ENCODE results near the gene OR7G1. TPM values are rescaled to one million over a fixed set of nuclear protein-coding genes. Genes with fewer than 3 reads are reported as not detected.
"Not testable (repeated sequence)": the region's sequence is repeated elsewhere in the genome, so short reads cannot be mapped to it uniquely, and the experiment has no call there.

OR7G1 gene
- total and polyA plus RNA-seq, 5 donors, result not detected

DNA sequence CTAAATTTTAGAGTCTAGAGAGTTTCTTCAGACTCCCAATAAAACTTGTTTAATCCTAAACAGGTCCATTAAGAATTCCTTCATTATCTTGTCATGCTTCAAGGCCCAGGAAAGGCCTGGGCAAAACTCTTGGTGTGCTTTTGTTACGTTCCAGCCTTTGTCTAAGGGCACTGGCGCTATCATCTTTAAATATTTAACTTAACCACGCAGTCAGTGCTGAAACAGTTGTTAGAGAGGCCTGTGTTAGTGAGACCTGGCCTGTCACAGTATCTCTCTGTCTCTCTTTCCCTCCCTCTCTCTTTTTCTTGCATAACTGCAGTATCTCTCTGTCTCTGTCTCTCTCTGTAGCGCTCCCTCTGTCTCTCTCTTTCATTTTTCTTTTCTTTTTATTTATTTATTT lies 36.9 kb downstream of the OR7G1 start:
- H3K4me3 ChIP-seq (ENCODE audit: low read length), result no peak overlapping the region
- H3K4me1 ChIP-seq (ENCODE audit: control insufficient read depth, insufficient read depth, low read length), result peaks cover 6% of the 10 kb centered on the region
- H3K27ac ChIP-seq (ENCODE audit: low read length), result no peak overlapping the region
- no peak for ATAC-seq
- 77% methylated on average over 4 of the region's 4 CpGs for WGBS
- H3K9me3 ChIP-seq (ENCODE audit: control insufficient read depth, low read length), result no peaks in the 10 kb centered on the region
- intact Hi-C loops (cut with DNase I), result loop anchor here in 2 of 4 donors (5.0 to 10.0 kb wide), 2 partner anchors 424 to 426 kb away; no protein-coding TSS in a partner anchor
- no peak for DNase-seq
- H3K27me3 ChIP-seq (ENCODE audit: control insufficient read depth, insufficient read depth), result no peaks in the 10 kb centered on the region

GRCh38 chr19:9076901-9077300 lies 38.7 kb downstream of the OR7G1 start:
- DNase-seq (no peak), ATAC-seq (no peak)
- Histone ChIP-seq H3K4me1 (ENCODE audit: control insufficient read depth, insufficient read depth, low read length) (peaks cover 6% of the 10 kb centered on the region), H3K4me3 (ENCODE audit: low read length) (no peak overlapping the region), H3K27me3 (ENCODE audit: control insufficient read depth, insufficient read depth) (no peaks in the 10 kb centered on the region), H3K27ac (ENCODE audit: low read length) (no peak overlapping the region), H3K9me3 (ENCODE audit: control insufficient read depth, low read length) (no peaks in the 10 kb centered on the region)
- WGBS, result 72% methylated on average over 10 of the region's 10 CpGs
- intact Hi-C loops (cut with DNase I), result loop anchor here in 2 of 4 donors (5.0 to 10.0 kb wide), 2 partner anchors 422 to 425 kb away; no protein-coding TSS in a partner anchor

- no peak overlapping the region for H3K27ac ChIP-seq (ENCODE audit: low read length)
- H3K9me3 ChIP-seq (ENCODE audit: control insufficient read depth, low read length), result no peaks in the 10 kb centered on the region
- peaks cover 6% of the 10 kb centered on the region for H3K4me1 ChIP-seq (ENCODE audit: control insufficient read depth, insufficient read depth, low read length)
- DNase-seq, result peak; percentile 77 to 83 (median 82)
- no peaks in the 10 kb centered on the region for H3K27me3 ChIP-seq (ENCODE audit: control insufficient read depth, insufficient read depth)
- intact Hi-C loops (cut with DNase I), result loop anchor here in 2 of 4 donors (5.0 to 10.0 kb wide), 2 partner anchors 421 to 423 kb away; no protein-coding TSS in a partner anchor
- peak; percentile 92 to 99 for ATAC-seq
- 14% methylated on average over 16 of the region's 16 CpGs for WGBS
- no peak overlapping the region for H3K4me3 ChIP-seq (ENCODE audit: low read length)
Observed at GRCh38 chr19:9075064-9075949, 40.3 kb downstream of the OR7G1 start.

DNA sequence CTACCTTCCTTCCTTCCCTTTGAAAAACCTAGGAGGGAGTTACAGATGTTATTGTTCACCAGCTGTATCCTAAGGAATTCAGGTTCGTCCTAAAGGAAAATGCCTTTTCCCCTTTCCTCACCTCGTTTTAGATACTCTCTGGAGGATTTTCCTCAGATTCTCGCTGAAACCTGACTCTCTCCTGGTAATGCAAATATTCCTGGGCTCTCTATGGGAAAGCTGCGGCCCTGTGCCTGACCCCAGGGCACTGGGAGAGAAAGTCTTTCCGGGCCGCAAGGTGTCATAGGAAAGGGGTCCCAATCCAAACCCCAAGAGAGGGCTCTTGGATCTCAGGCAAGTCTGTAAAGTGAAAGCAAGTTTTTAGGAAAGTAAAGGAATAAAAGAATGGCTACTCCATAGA lies 41.8 kb downstream of the OR7G1 start:
- no peaks in the 10 kb centered on the region for H3K27me3 ChIP-seq (ENCODE audit: control insufficient read depth, insufficient read depth)
- WGBS, result 60% methylated on average over 6 of the region's 6 CpGs
- H3K4me1 ChIP-seq (ENCODE audit: control insufficient read depth, insufficient read depth, low read length), result peaks cover 6% of the 10 kb centered on the region
- no peaks in the 10 kb centered on the region for H3K9me3 ChIP-seq (ENCODE audit: control insufficient read depth, low read length)
- ATAC-seq, result no peak
- H3K4me3 ChIP-seq (ENCODE audit: low read length), result no peak overlapping the region
- intact Hi-C loops (cut with DNase I), result loop anchor here in 1 of 4 donors (10.0 kb wide), 1 partner anchor 419 kb away; no protein-coding TSS in a partner anchor
- no peak overlapping the region for H3K27ac ChIP-seq (ENCODE audit: low read length)
- DNase-seq, result no peak

- not testable (repeated sequence) for H3K4me3 ChIP-seq (ENCODE audit: low read length); ATAC-seq; DNase-seq; H3K27me3 ChIP-seq (ENCODE audit: control insufficient read depth, insufficient read depth); H3K27ac ChIP-seq (ENCODE audit: low read length); H3K9me3 ChIP-seq (ENCODE audit: control insufficient read depth, low read length); H3K4me1 ChIP-seq (ENCODE audit: control insufficient read depth, insufficient read depth, low read length)
- 87% methylated on average over 6 of the region's 6 CpGs for WGBS
- intact Hi-C loops (cut with DNase I), result loop anchor here in 1 of 4 donors (10.0 kb wide), 1 partner anchor 417 kb away; no protein-coding TSS in a partner anchor
Observed at GRCh38 chr19:9071720-9072119, 43.8 kb downstream of the OR7G1 start.

DNA sequence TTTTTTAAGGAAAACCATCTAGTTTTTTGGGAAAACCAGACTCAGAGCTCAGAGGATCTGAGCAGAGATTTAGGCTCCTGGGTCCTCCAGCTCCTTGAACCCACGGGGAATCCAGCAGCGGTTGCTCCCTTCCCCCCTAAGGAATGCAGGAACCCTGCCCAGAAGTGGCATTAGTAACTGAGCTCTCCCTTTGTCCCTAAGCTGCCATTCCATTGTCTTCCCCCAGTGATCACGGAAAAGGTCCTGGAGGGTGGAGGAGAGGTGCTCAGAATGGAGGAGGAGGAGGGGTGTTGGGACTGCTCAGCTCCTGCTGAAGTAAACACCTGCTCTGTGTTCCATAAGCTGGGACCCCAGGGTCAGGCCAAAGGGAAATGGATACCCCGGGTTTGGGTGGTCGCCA lies 45.5 kb downstream of the OR7G1 start:
- WGBS, result 37% methylated on average over 5 of the region's 5 CpGs
- no peak overlapping the region for H3K4me3 ChIP-seq (ENCODE audit: low read length)
- H3K4me1 ChIP-seq (ENCODE audit: control insufficient read depth, insufficient read depth, low read length), result no peaks in the 10 kb centered on the region
- H3K9me3 ChIP-seq (ENCODE audit: control insufficient read depth, low read length), result no peaks in the 10 kb centered on the region
- intact Hi-C loops (cut with DNase I), result loop anchor here in 1 of 4 donors (10.0 kb wide), 1 partner anchor 415 kb away; no protein-coding TSS in a partner anchor
- H3K27me3 ChIP-seq (ENCODE audit: control insufficient read depth, insufficient read depth), result no peaks in the 10 kb centered on the region
- no peak overlapping the region for H3K27ac ChIP-seq (ENCODE audit: low read length)
- ATAC-seq (no peak), DNase-seq (no peak)

DNA sequence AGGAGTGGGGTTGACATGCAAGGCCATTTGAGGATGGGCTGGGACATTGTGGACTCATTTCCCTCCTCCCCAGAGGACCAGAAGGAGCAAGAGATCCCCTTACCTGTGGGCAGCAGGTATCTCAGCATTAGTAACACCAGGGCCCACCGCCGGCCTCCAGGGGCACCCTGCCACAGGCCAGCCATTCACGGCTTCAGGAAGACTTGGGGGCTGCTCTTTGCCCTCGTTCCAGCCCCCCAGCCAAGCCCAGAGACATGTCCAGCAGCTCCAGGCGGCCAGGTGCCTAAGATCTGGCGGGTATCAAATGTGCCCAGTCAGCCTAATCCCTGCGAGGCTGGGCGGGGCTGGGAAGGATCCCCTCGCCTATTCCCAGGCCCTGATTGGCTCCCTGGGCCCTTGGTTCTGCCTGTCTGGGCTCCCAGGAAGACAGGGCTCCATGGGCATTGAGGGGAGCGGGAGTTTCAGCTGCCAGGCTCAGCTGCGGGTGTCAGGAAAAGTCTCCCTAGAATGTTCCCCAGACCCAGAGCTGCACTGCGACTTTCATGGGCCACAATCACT lies 50.0 kb downstream of the OR7G1 start:
- WGBS, result 74% methylated on average over 12 of the region's 12 CpGs
- no peaks in the 10 kb centered on the region for H3K9me3 ChIP-seq (ENCODE audit: control insufficient read depth, low read length)
- H3K4me1 ChIP-seq (ENCODE audit: control insufficient read depth, insufficient read depth, low read length), result no peaks in the 10 kb centered on the region
- DNase-seq (no peak), ATAC-seq (no peak)
- intact Hi-C loops (cut with DNase I), result no loop called here
- H3K27ac ChIP-seq (ENCODE audit: low read length), result no peak overlapping the region
- H3K27me3 ChIP-seq (ENCODE audit: control insufficient read depth, insufficient read depth), result no peaks in the 10 kb centered on the region
- H3K4me3 ChIP-seq (ENCODE audit: low read length), result no peak overlapping the region

Other genes starting within 250 kb of the OR7G1 start
- gene MUC16, start 105.4 kb downstream of the OR7G1 start, total RNA-seq, result under 1 TPM in 3 of 4 donors, not detected in 1; 0.24 to 0.37 (median 0.25) TPM
- gene MUC16, start 105.4 kb downstream of the OR7G1 start, polyA plus RNA-seq, result not detected
- gene OR1M1, start 28.7 kb downstream of the OR7G1 start, total RNA-seq, result not detected
- not detected for gene OR1M1, start 28.7 kb downstream of the OR7G1 start, polyA plus RNA-seq
- not detected for gene OR7G2, start 8.3 kb downstream of the OR7G1 start, total RNA-seq
- not detected for gene OR7G2, start 8.3 kb downstream of the OR7G1 start, polyA plus RNA-seq
- gene OR7G3, start 11.2 kb upstream of the OR7G1 start, total RNA-seq, result not detected
- gene OR7G3, start 11.2 kb upstream of the OR7G1 start, polyA plus RNA-seq, result not detected
- 10 to 100 TPM; 12.7 to 17.6 (median 14.8) TPM for gene ZNF317, start 24.6 kb upstream of the OR7G1 start, total RNA-seq
- 14.8 TPM for gene ZNF317, start 24.6 kb upstream of the OR7G1 start, polyA plus RNA-seq
- under 1 TPM in 3 of 4 donors, not detected in 1; 0.09 to 0.44 (median 0.11) TPM for gene OR7D2, start 63.2 kb upstream of the OR7G1 start, total RNA-seq
- gene OR7D2, start 63.2 kb upstream of the OR7G1 start, polyA plus RNA-seq, result not detected
- not detected for gene OR7D4, start 103.8 kb upstream of the OR7G1 start, total RNA-seq
- not detected for gene OR7D4, start 103.8 kb upstream of the OR7G1 start, polyA plus RNA-seq
- not detected for gene OR7E24, start 135.2 kb upstream of the OR7G1 start, total RNA-seq
- gene OR7E24, start 135.2 kb upstream of the OR7G1 start, polyA plus RNA-seq, result not detected
- 1 to 10 TPM; 2.9 to 5.8 (median 5.3) TPM for gene ZNF699, start 194.1 kb upstream of the OR7G1 start, total RNA-seq
- gene ZNF699, start 194.1 kb upstream of the OR7G1 start, polyA plus RNA-seq, result 1.2 TPM
- gene ZNF559, start 208.4 kb upstream of the OR7G1 start, total RNA-seq, result 10 to 100 TPM; 13.9 to 21.7 (median 19.9) TPM
- gene ZNF559, start 208.4 kb upstream of the OR7G1 start, polyA plus RNA-seq, result 19.4 TPM
- gene ZNF177, start 247.2 kb upstream of the OR7G1 start, total RNA-seq, result 1 to 10 TPM; 2.3 to 4.0 (median 3.4) TPM
- gene ZNF177, start 247.2 kb upstream of the OR7G1 start, polyA plus RNA-seq, result 2.2 TPM